ENCODE measurements around the gene CHRND.

The CHRND gene

GRCh38 chr2:232504438-232504837 lies 21.5 kb upstream of the CHRND start:
- no peak for DNase-seq

- no peak for DNase-seq
Measured at GRCh38 chr2:232505856-232506255, 20.1 kb upstream of the CHRND start.

GRCh38 chr2:232506709-232507108 lies 19.3 kb upstream of the CHRND start:
- DNase-seq: no peak

- no peak for DNase-seq
Measured at GRCh38 chr2:232508251-232508650, 17.7 kb upstream of the CHRND start.

GRCh38 chr2:232511336-232511890 lies 14.5 kb upstream of the CHRND start:
- no peak for DNase-seq

- DNase-seq: no peak
Measured at GRCh38 chr2:232512602-232513001, 13.4 kb upstream of the CHRND start.

- DNase-seq: no peak
Measured at GRCh38 chr2:232513353-232513752, 12.6 kb upstream of the CHRND start.

GRCh38 chr2:232515639-232516038 lies 10.3 kb upstream of the CHRND start:
- DNase-seq: no peak

- no peak for DNase-seq
Measured at GRCh38 chr2:232516551-232516950, 9.4 kb upstream of the CHRND start.

- no peak for DNase-seq
Measured at GRCh38 chr2:232518844-232519243, 7.1 kb upstream of the CHRND start.

GRCh38 chr2:232519581-232520438 lies 6.2 kb upstream of the CHRND start, which contains the start of gene PRSS56:
TSS of gene PRSS56 (plus strand) at chr2:232520388. CDS start at chr2:232520599, 211 bp downstream.
- DNase-seq: no peak

- no peak for DNase-seq
Measured at GRCh38 chr2:232520489-232520888, 5.5 kb upstream of the CHRND start.

GRCh38 chr2:232521098-232521497 lies 4.9 kb upstream of the CHRND start:
- DNase-seq: no peak

- peak; percentile 63 to 71 for DNase-seq
Measured at GRCh38 chr2:232521959-232522622, 3.9 kb upstream of the CHRND start.

- DNase-seq: no peak
Measured at GRCh38 chr2:232522623-232523401, 3.1 kb upstream of the CHRND start.

- no peak for DNase-seq
Measured at GRCh38 chr2:232523402-232523681, 2.6 kb upstream of the CHRND start.

GRCh38 chr2:232523682-232524597 lies 2.0 kb upstream of the CHRND start:
- DNase-seq: no peak

GRCh38 chr2:232524771-232525170 lies 1.2 kb upstream of the CHRND start:
- DNase-seq: no peak

GRCh38 chr2:232525199-232525598 lies 761 bp upstream of the CHRND start:
- DNase-seq: no peak

- no peak for DNase-seq
Measured at GRCh38 chr2:232526372-232526941, 497 bp downstream of the CHRND start.

GRCh38 chr2:232527905-232528470 lies 2.0 kb downstream of the CHRND start:
- DNase-seq: no peak

Data from activated CD4-positive, alpha-beta T cell treated with anti-CD3 and anti-CD28 coated beads for 4 hours (primary cell).